ENCODE measurements around the gene ATP6V0E1.

The ATP6V0E1 gene

DNA sequence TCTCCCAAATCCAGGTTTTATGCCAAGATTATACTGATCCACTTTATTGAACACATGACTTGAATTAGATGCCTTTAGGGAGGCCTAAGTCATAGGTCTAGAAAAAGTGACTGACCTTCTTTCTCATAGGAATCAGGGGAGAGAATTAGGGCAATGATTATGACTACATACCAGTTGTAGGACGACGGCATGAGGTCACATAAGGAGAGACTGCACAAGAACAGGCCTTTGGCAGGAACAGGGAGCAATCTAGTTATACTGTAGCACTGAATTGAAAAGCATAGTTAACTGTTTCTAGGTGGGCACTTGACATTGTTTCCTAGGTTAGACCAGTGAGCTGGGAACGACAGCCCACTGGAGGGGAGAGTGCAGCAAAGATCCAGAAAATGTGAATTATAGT lies 95.3 kb downstream of the ATP6V0E1 start:
- no peak for DNase-seq (ENCODE audit: low spot score)

Data from ecto neural progenitor cell (in vitro differentiated cells).